Osteocyte (in vitro differentiated cells): ENCODE measurements around the gene S100A11. TPM values are rescaled to one million over a fixed set of nuclear protein-coding genes. Genes with fewer than 3 reads are reported as not detected.

Source experiments
- DNase-seq: peaks from one replicate; pipeline ENCODE4 v3.0.0; 2021; ENCODE audit warnings: mixed read lengths; ENCODE audit not compliant: unreplicated experiment; ENCODE audit errors: extremely low spot score
- H3K27ac Mint-ChIP-seq: one replicate; pipeline ENCODE4 v1.8.0; 2021; ENCODE audit warnings: mild to moderate bottlenecking, mixed read lengths; ENCODE audit not compliant: unreplicated experiment
- H3K27me3 Mint-ChIP-seq: one replicate; pipeline ENCODE4 v1.8.0; 2021; ENCODE audit warnings: mixed read lengths; ENCODE audit not compliant: unreplicated experiment
- H3K36me3 Mint-ChIP-seq: one replicate; pipeline ENCODE4 v1.8.0; 2021; ENCODE audit warnings: mixed read lengths; ENCODE audit not compliant: unreplicated experiment
- H3K4me1 Mint-ChIP-seq: one replicate; pipeline ENCODE4 v1.8.0; 2021; ENCODE audit warnings: mixed read lengths; ENCODE audit not compliant: unreplicated experiment
- H3K4me3 Mint-ChIP-seq: one replicate; pipeline ENCODE4 v1.8.0; 2021; ENCODE audit warnings: mild to moderate bottlenecking, moderate library complexity, mixed read lengths; ENCODE audit not compliant: unreplicated experiment
- H3K9me3 Mint-ChIP-seq: one replicate; pipeline ENCODE4 v1.8.0; 2021; ENCODE audit warnings: mixed read lengths; ENCODE audit not compliant: unreplicated experiment
- CTCF ChIP-seq: fragments of 200-600 bp; sonication (generic); IDR thresholded peaks from 2 replicates; pipeline ENCODE4 v1.5.0; 2021; ENCODE audit warnings: antibody characterized with exemption, mild to moderate bottlenecking, moderate library complexity
- total RNA-seq: library from RNA; stranded (reverse); gene quantifications from 2 replicates; pipeline ENCODE4 v1.2.1, GENCODE V29; 2021

Gene S100A11
- total RNA-seq, 1 donor from 2014 or later: 446 TPM

- Mint-ChIP-seq H3K4me1 (peaks cover 22% of the 10 kb centered on the region), H3K27ac (no peak overlapping the region), H3K27me3 (peaks cover 42% of the 10 kb centered on the region), H3K9me3 (no peaks in the 10 kb centered on the region), H3K36me3 (no peaks in the 10 kb centered on the region), H3K4me3 (no peak overlapping the region)
- peak; percentile 94 for DNase-seq
- TF ChIP-seq CTCF: peak; percentile 94
These were observed 15.8 kb upstream of the S100A11 start for GRCh38 chr1:152052606-152053005.

- no peaks in the 10 kb centered on the region for H3K36me3 Mint-ChIP-seq
- H3K27me3 Mint-ChIP-seq: peaks cover 33% of the 10 kb centered on the region
- no peaks in the 10 kb centered on the region for H3K9me3 Mint-ChIP-seq
- H3K27ac Mint-ChIP-seq: peak overlapping the region; percentile 51
- H3K4me1 Mint-ChIP-seq: peaks cover 27% of the 10 kb centered on the region
- no peak for TF ChIP-seq CTCF
- no peak for DNase-seq
- H3K4me3 Mint-ChIP-seq: no peak overlapping the region
These were observed 14.3 kb upstream of the S100A11 start for GRCh38 chr1:152050886-152051675.

- Mint-ChIP-seq H3K36me3 (no peaks in the 10 kb centered on the region), H3K27me3 (peaks cover 19% of the 10 kb centered on the region), H3K4me1 (peaks cover 27% of the 10 kb centered on the region), H3K9me3 (no peaks in the 10 kb centered on the region), H3K27ac (no peak overlapping the region), H3K4me3 (no peak overlapping the region)
- no peak for TF ChIP-seq CTCF
- no peak for DNase-seq
These were observed 12.7 kb upstream of the S100A11 start for GRCh38 chr1:152049291-152050083.

GRCh38 chr1:152048416-152049009 is 11.7 kb upstream of the S100A11 start:
- TF ChIP-seq CTCF: no peak
- H3K4me1 Mint-ChIP-seq: peaks cover 27% of the 10 kb centered on the region
- H3K9me3 Mint-ChIP-seq: no peaks in the 10 kb centered on the region
- H3K27me3 Mint-ChIP-seq: peaks cover 9% of the 10 kb centered on the region
- peak overlapping the region; percentile 64 for H3K4me3 Mint-ChIP-seq
- H3K36me3 Mint-ChIP-seq: no peaks in the 10 kb centered on the region
- peak overlapping the region; percentile 99 for H3K27ac Mint-ChIP-seq
- peak; percentile 89 for DNase-seq
